Thyroid gland (tissue), 4 donors: Measurements from ENCODE around the gene CBARP.

Experiments used
- POLR2A ChIP-seq, 2 donors: fragments of 450-650 bp; IDR thresholded peaks; one replicate each; pipeline ENCODE4 v1.6.1; 2017; ENCODE audit warnings: antibody characterized with exemption in 2 of 2, mild to moderate bottlenecking in 2 of 2, moderate library complexity in 1 of 2
- TF ChIP-seq, protein P1 (sequence below), 6 experiments: fragments of 200-600 bp in 3 of 6; fragments of 450-650 bp in 3 of 6; sonication (generic) in 3 of 6; IDR thresholded peaks; one replicate each; pipeline ENCODE4 v1.5.1; 2016 to 2019; ENCODE audit warnings: antibody characterized with exemption in 6 of 6, mild to moderate bottlenecking in 2 of 6, inconsistent platforms in 1 of 6, moderate library complexity in 1 of 6

DNA sequence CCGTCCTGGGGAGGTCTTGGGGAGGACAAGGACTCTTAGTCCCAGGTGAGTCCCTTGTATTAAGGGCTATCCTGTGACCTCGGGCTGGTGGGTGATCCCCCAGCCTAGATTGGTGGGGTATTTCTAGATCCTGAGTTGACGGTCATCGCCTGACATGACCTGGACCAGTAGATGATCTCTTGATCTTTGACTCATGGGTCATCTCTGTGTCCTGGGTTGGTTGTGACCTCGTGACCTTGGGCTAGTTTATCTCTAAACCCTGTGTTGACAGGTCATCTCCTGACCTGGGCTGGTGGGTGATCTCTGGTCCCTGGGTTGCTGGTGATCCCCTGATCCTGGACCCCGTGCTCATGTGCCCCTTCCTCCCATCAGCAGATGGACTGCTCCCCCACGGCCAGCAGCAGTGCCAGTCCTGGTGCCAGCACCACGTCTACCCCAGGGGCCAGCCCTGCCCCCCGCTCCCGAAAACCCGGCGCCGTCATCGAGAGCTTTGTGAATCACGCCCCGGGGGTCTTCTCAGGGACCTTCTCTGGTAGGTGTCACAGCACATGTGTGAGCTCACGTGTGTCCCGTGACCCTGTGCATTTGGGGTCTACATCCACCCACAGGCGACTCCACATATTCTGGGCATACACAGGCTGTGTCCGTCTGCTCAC lies 16.9 kb upstream of the CBARP start:
- TF ChIP-seq, protein P1, sequence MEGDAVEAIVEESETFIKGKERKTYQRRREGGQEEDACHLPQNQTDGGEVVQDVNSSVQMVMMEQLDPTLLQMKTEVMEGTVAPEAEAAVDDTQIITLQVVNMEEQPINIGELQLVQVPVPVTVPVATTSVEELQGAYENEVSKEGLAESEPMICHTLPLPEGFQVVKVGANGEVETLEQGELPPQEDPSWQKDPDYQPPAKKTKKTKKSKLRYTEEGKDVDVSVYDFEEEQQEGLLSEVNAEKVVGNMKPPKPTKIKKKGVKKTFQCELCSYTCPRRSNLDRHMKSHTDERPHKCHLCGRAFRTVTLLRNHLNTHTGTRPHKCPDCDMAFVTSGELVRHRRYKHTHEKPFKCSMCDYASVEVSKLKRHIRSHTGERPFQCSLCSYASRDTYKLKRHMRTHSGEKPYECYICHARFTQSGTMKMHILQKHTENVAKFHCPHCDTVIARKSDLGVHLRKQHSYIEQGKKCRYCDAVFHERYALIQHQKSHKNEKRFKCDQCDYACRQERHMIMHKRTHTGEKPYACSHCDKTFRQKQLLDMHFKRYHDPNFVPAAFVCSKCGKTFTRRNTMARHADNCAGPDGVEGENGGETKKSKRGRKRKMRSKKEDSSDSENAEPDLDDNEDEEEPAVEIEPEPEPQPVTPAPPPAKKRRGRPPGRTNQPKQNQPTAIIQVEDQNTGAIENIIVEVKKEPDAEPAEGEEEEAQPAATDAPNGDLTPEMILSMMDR (IDR thresholded peaks at IDR 0.05), result no peak
- no peak for TF ChIP-seq POLR2A (IDR thresholded peaks at IDR 0.05)
